HG02610 (cell line): ENCODE results near the gene C1RL.
"Not testable (repeated sequence)": the region's sequence is repeated elsewhere in the genome, so short reads cannot be mapped to it uniquely, and the experiment has no call there.

Experiments used
- ATAC-seq: cut with Tn5 transposase; IDR thresholded peaks from one replicate; pipeline ENCODE4 v1.9.1; 2021; ENCODE audit warnings: mild to moderate bottlenecking, moderate library complexity; ENCODE audit not compliant: unreplicated experiment

Gene C1RL

GRCh38 chr12:7067096-7067495, 41.9 kb downstream of the C1RL start:
- ATAC-seq: no peak

- no peak for ATAC-seq
These were observed 42.4 kb downstream of the C1RL start for GRCh38 chr12:7066596-7066995.

GRCh38 chr12:7065073-7065623, 43.9 kb downstream of the C1RL start:
- no peak for ATAC-seq

GRCh38 chr12:7064516-7064915, 44.5 kb downstream of the C1RL start:
- no peak for ATAC-seq

- no peak for ATAC-seq
These were observed 47.4 kb downstream of the C1RL start for GRCh38 chr12:7061596-7061995.

- ATAC-seq: no peak
These were observed 47.9 kb downstream of the C1RL start for GRCh38 chr12:7061138-7061537.

GRCh38 chr12:7060353-7060954, 48.6 kb downstream of the C1RL start, which contains the start of gene C1S:
TSS of gene C1S (plus strand) at chr12:7060718. CDS start at chr12:7061913, 1,195 bp downstream.
- no peak for ATAC-seq

GRCh38 chr12:7059780-7060179, 49.2 kb downstream of the C1RL start:
- ATAC-seq: no peak

GRCh38 chr12:7058850-7059395, 50.1 kb downstream of the C1RL start:
- ATAC-seq: no peak

- ATAC-seq: no peak
These were observed 50.7 kb downstream of the C1RL start for GRCh38 chr12:7058163-7058845.

GRCh38 chr12:7055736-7056135, 53.3 kb downstream of the C1RL start:
- not testable (repeated sequence) for ATAC-seq

GRCh38 chr12:7054925-7055324, 54.1 kb downstream of the C1RL start:
- ATAC-seq: no peak

GRCh38 chr12:7049973-7050372, 59.0 kb downstream of the C1RL start:
- not testable (repeated sequence) for ATAC-seq

- not testable (repeated sequence) for ATAC-seq
These were observed 59.5 kb downstream of the C1RL start for GRCh38 chr12:7049445-7049951.

GRCh38 chr12:7047306-7047705, 61.7 kb downstream of the C1RL start:
- no peak for ATAC-seq

- ATAC-seq: no peak
These were observed 62.5 kb downstream of the C1RL start for GRCh38 chr12:7046383-7047105.

- ATAC-seq: no peak
These were observed 63.1 kb downstream of the C1RL start for GRCh38 chr12:7045913-7046312.
